GM18909 (cell line): ENCODE measurements around the gene ARFGAP1.
"Not testable (repeated sequence)": the region's sequence is repeated elsewhere in the genome, so short reads cannot be mapped to it uniquely, and the experiment has no call there.

Experiments used
- ATAC-seq: cut with Tn5 transposase; IDR thresholded peaks from one replicate; pipeline ENCODE4 v1.9.1; 2021; ENCODE audit warnings: mild to moderate bottlenecking; ENCODE audit not compliant: unreplicated experiment, poor library complexity

ARFGAP1 gene

GRCh38 chr20:63305933-63306672 is 33.5 kb downstream of the ARFGAP1 start:
- ATAC-seq = not testable (repeated sequence)

- ATAC-seq = no peak
Measured at GRCh38 chr20:63306673-63307537, 34.3 kb downstream of the ARFGAP1 start.

GRCh38 chr20:63307538-63308217 is 35.1 kb downstream of the ARFGAP1 start:
- no peak for ATAC-seq

GRCh38 chr20:63308218-63308911 is 35.8 kb downstream of the ARFGAP1 start:
- ATAC-seq = no peak

GRCh38 chr20:63309261-63310071 is 36.9 kb downstream of the ARFGAP1 start:
- no peak for ATAC-seq

- ATAC-seq = no peak
Measured at GRCh38 chr20:63310265-63310991, 37.8 kb downstream of the ARFGAP1 start.

- no peak for ATAC-seq
Measured at GRCh38 chr20:63311186-63311832, 38.7 kb downstream of the ARFGAP1 start.

- no peak for ATAC-seq
Measured at GRCh38 chr20:63311833-63312243, 39.2 kb downstream of the ARFGAP1 start.

- no peak for ATAC-seq
Measured at GRCh38 chr20:63312273-63312672, 39.7 kb downstream of the ARFGAP1 start.

GRCh38 chr20:63312690-63313348 is 40.2 kb downstream of the ARFGAP1 start:
- ATAC-seq = no peak

- no peak for ATAC-seq
Measured at GRCh38 chr20:63313349-63314014, 40.9 kb downstream of the ARFGAP1 start.

- no peak for ATAC-seq
Measured at GRCh38 chr20:63314015-63314471, 41.4 kb downstream of the ARFGAP1 start.

- ATAC-seq = no peak
Measured at GRCh38 chr20:63314566-63315239, 42.1 kb downstream of the ARFGAP1 start.

GRCh38 chr20:63315240-63315689 is 42.7 kb downstream of the ARFGAP1 start:
- no peak for ATAC-seq

- no peak for ATAC-seq
Measured at GRCh38 chr20:63315731-63316491, 43.3 kb downstream of the ARFGAP1 start.

- ATAC-seq = no peak
Measured at GRCh38 chr20:63316502-63316921, 43.9 kb downstream of the ARFGAP1 start.
